Small intestine (tissue), 7 donors: ENCODE results near the gene SPIB. TPM values are rescaled to one million over a fixed set of nuclear protein-coding genes. Genes with fewer than 3 reads are reported as not detected.

Experiments used
- DNase-seq, 2 donors: peaks; one replicate each; pipeline versions ENCODE4 v3.0.0 to v3.0.0-alpha.2; 2013
- FAIRE-seq: peaks from 2 replicates; lab custom pipeline; 2012; peaks lifted over from hg19 to GRCh38; lab: Jason Lieb, UNC
- H3K27ac ChIP-seq, 3 donors: one replicate each; pipeline ENCODE4 v1.5.1; 2013; ENCODE audit warnings: low read length in 2 of 3, mild to moderate bottlenecking in 2 of 3, control low read depth in 1 of 3, inconsistent platforms in 1 of 3, low read depth in 1 of 3, moderate library complexity in 1 of 3
- H3K27me3 ChIP-seq, 3 donors: one replicate each; pipeline ENCODE4 v1.6.1; 2013; ENCODE audit warnings: low read length in 3 of 3, inconsistent platforms in 1 of 3; ENCODE audit not compliant: control insufficient read depth in 3 of 3, insufficient read depth in 3 of 3
- H3K36me3 ChIP-seq, 3 donors: one replicate each; pipeline ENCODE4 v1.6.1; 2013; ENCODE audit warnings: low read length in 3 of 3, inconsistent platforms in 1 of 3, low read depth in 1 of 3, mild to moderate bottlenecking in 1 of 3, moderate library complexity in 1 of 3; ENCODE audit not compliant: control insufficient read depth in 3 of 3, insufficient read depth in 2 of 3
- H3K4me1 ChIP-seq, 3 donors: one replicate each; pipeline ENCODE4 v1.6.1; 2013; ENCODE audit warnings: low read length in 2 of 3, inconsistent platforms in 1 of 3, low read depth in 1 of 3, mild to moderate bottlenecking in 1 of 3, moderate library complexity in 1 of 3; ENCODE audit not compliant: control insufficient read depth in 3 of 3, insufficient read depth in 2 of 3
- H3K4me3 ChIP-seq, 3 donors: one replicate each; pipeline ENCODE4 v1.5.1; 2013; ENCODE audit warnings: low read length in 3 of 3, control low read depth in 1 of 3, inconsistent platforms in 1 of 3, low read depth in 1 of 3, mild to moderate bottlenecking in 1 of 3, moderate library complexity in 1 of 3
- H3K9me3 ChIP-seq, 2 donors: one replicate each; pipeline ENCODE4 v1.6.1; 2013; ENCODE audit warnings: low read depth in 1 of 2, low read length in 1 of 2; ENCODE audit not compliant: control insufficient read depth in 2 of 2, insufficient read depth in 1 of 2
- WGBS, 3 donors: extraction: QIAGEN DNeasy Blood & Tissue Kit; methylation state at CpG; one replicate each; pipeline ENCODE4 v1.1.7; 2013; 5-methylcytosine and 5-hydroxymethylcytosine counted together
- polyA plus RNA-seq, 4 donors: library from polyadenylated mRNA; stranded (reverse) in 3 of 4; unstranded in 1 of 4; fragments of 200-250 nt in 3 of 4; fragments of 120-200 nt in 1 of 4; gene quantifications; one replicate each; pipeline versions ENCODE4 v1.2.1 to v1.2.3, GENCODE V29; 2013
- donor health status: healthy with polysubstance abuse.
- donor health status: control.
- donor health status: control.
- donor health status: Bipolar disorder and iron deficiency.
- donor health status: healthy.

SPIB gene
- polyA plus RNA-seq, 4 donors: 16.6 to 44.3 (median 31.4) TPM

DNA sequence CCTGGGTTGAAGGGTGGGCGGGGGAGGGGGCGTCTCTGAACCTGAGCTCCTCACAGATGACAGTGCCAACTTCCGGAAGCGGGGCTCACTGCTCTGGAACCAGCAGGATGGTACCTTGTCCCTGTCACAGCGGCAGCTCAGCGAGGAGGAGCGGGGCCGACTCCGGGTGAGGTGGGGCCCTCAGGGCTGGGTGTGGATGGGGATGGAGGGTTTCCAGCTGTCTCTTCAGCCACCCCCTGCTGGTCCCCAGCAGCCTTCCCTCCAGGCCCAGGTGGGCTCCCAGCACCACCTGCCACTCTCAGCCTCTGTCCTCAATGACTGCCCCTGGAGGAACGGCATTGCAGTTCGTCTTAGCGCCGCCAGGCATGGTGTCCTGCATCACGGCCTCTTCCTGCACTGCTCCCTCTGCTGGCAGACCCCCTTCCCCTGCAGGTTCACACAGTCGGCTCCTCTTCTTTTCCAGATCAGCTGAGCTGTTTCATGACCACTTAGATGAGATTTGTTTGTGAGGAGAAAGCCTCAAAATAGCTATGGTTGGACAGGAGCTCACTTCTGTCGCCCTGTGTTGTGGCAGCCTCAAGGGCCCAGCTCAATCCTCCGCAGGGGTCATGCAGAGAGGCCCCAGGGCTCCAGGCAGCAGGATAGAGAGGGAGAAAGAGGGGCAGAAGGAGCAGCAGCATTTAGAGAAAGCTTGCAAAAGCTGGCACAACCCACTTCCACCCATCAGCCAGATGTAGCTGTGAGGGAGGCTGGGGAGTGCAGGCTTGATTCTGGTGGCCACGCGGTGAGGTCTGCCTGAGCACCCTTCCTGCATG is 60.4 kb downstream of the SPIB start:
- no peak for FAIRE-seq
- peaks cover 0 to 57% (median 4%) of the 10 kb centered on the region in 3 donors for H3K36me3 ChIP-seq

DNA sequence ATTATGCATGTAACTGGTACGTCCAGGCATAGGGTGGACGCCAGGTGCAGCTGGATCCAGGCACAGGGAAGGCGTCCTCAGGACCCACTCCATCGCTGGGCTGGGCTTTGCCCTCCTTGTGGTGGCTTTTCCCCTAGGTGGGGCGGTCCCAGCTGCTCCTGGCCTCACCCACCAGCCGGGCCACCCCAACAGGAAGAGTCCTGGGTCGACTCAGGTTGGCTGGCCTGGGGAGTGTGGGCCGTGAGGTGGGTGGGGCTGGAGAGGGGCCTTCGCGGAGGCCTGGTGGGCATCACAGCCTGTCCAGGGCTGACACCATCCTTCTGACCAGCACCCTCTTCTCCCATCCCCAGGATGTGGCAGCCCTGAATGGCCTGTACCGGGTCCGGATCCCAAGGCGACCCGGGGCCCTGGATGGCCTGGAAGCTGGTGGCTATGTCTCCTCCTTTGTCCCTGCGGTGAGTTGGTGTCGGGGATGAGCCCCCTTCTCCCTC is 61.1 kb downstream of the SPIB start:
- Histone ChIP-seq H3K4me3 (no peak overlapping the region), H3K27ac (no peak overlapping the region), H3K27me3 (no peaks in the 10 kb centered on the region), H3K9me3 (peaks cover 0 to 20% of the 10 kb centered on the region in 2 donors), H3K36me3 (peaks cover 0 to 60% (median 4%) of the 10 kb centered on the region in 3 donors), H3K4me1 (peaks cover 5 to 7% (median 6%) of the 10 kb centered on the region in 3 donors)
- FAIRE-seq (no peak), DNase-seq (no peak)
- 93 to 97% (median 96%) methylated on average over 14 to 16 of the region's 16 CpGs for WGBS, 3 donors

More for the DNA sequence above, 60.4 kb downstream of the SPIB start:
- Histone ChIP-seq H3K27ac (no peak overlapping the region), H3K9me3 (peaks cover 0 to 20% of the 10 kb centered on the region in 2 donors), H3K4me3 (no peak overlapping the region), H3K27me3 (no peaks in the 10 kb centered on the region), H3K4me1 (peaks cover 5 to 7% (median 6%) of the 10 kb centered on the region in 3 donors)
- DNase-seq: no peak
- 87 to 97% (median 94%) methylated on average over 18 to 19 of the region's 19 CpGs for WGBS, 3 donors

DNA sequence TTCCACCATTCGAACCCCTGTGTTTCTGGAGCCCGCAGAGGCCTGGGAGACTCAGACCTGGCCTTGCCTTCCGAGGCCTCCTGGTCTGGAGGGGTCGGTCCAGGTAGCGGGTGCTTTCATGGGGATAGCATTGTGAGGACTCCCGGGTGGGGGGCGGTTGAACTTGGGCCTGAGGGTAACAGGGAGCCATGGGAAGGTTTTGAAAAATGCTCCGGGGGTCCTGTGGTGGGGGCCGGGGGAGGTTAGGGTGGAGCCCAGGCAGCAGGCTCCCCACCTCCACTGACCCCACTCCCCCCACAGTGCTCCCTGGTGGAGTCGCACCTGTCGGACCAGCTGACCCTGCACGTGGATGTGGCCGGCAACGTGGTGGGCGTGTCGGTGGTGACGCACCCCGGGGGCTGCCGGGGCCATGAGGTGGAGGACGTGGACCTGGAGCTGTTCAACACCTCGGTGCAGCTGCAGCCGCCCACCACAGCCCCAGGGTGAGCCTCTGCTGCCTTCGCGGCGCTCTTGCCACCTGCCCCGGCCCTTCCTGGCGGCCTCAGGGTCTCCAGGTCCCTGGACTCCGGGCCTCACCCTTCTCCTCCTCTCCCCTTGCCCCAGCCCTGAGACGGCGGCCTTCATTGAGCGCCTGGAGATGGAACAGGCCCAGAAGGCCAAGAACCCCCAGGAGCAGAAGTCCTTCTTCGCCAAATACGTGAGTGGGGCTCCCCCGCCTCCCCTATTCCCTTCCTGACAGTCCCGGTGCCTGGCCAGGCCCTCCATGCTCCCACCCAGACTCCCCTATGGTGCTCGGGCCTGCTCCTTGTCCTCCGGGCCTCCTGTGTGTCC is 61.8 kb downstream of the SPIB start:
- WGBS, 3 donors: 87 to 96% (median 90%) methylated on average over 33 to 37 of the region's 37 CpGs
- DNase-seq (no peak), FAIRE-seq (no peak)
- peaks cover 5 to 7% (median 6%) of the 10 kb centered on the region in 3 donors for H3K4me1 ChIP-seq
- peaks cover 0 to 20% of the 10 kb centered on the region in 2 donors for H3K9me3 ChIP-seq
- H3K27ac ChIP-seq: no peak overlapping the region
- no peak overlapping the region for H3K4me3 ChIP-seq
- no peaks in the 10 kb centered on the region for H3K27me3 ChIP-seq
- peaks cover 0 to 63% (median 4%) of the 10 kb centered on the region in 3 donors for H3K36me3 ChIP-seq

Other genes with a start within 250 kb of the SPIB start
- gene MYH14, start 215.3 kb upstream of the SPIB start, polyA plus RNA-seq: 100 to 1,000 TPM; 202 to 392 (median 242) TPM
- gene KCNC3, start 89.6 kb upstream of the SPIB start, polyA plus RNA-seq: 1 to 10 TPM in 1 of 4 donors, under 1 TPM in 3; 0.22 to 1.6 (median 0.43) TPM
- gene NAPSA, start 53.3 kb upstream of the SPIB start, polyA plus RNA-seq: 1 to 10 TPM; 1.8 to 9.6 (median 5.2) TPM
- 10 to 100 TPM; 40.4 to 78.4 (median 62.7) TPM for gene NR1H2, start 42.5 kb upstream of the SPIB start, polyA plus RNA-seq
- gene POLD1, start 34.6 kb upstream of the SPIB start, polyA plus RNA-seq: 10 to 100 TPM; 25.0 to 34.0 (median 30.6) TPM
- under 1 TPM in 2 of 4 donors, not detected in 2; 0.27 to 0.49 TPM for gene MYBPC2, start 14.0 kb downstream of the SPIB start, polyA plus RNA-seq
- 100 to 1,000 TPM in 2 of 4 donors, 10 to 100 TPM in 2; 53.7 to 164 (median 116) TPM for gene EMC10, start 57.6 kb downstream of the SPIB start, polyA plus RNA-seq
- gene GARIN5A, start 57.9 kb downstream of the SPIB start, polyA plus RNA-seq: 1 to 10 TPM in 2 of 4 donors, under 1 TPM in 1, not detected in 1; 0.89 to 3.4 (median 2.1) TPM
- 10 to 100 TPM; 21.2 to 97.8 (median 74.1) TPM for gene JOSD2, start 92.3 kb downstream of the SPIB start, polyA plus RNA-seq
- gene ASPDH, start 95.0 kb downstream of the SPIB start, polyA plus RNA-seq: 10 to 100 TPM in 2 of 4 donors, 1 to 10 TPM in 1, under 1 TPM in 1; 0.27 to 20.0 (median 11.5) TPM
- 1 to 10 TPM in 3 of 4 donors, not detected in 1; 1.1 to 5.4 (median 3.2) TPM for gene LRRC4B, start 149.5 kb downstream of the SPIB start, polyA plus RNA-seq
- gene SYT3, start 220.9 kb downstream of the SPIB start, polyA plus RNA-seq: under 1 TPM in 2 of 4 donors, not detected in 2; 0.15 to 0.57 TPM
- gene C19orf81, start 230.5 kb downstream of the SPIB start, polyA plus RNA-seq: under 1 TPM in 1 of 4 donors, not detected in 3; 0.19 TPM